Right cardiac atrium (tissue), 5 donors: ENCODE results near the gene MEIS1. TPM values are rescaled to one million over a fixed set of nuclear protein-coding genes. Genes with fewer than 3 reads are reported as not detected.
A peak's percentile ranks its signal among the peaks of the same experiment; 100 is the strongest.
"Not testable (repeated sequence)": the region's sequence is repeated elsewhere in the genome, so short reads cannot be mapped to it uniquely, and the experiment has no call there.

Experiments
- ATAC-seq, 2 donors: fragments of 200-7000 bp; cut with Tn5 transposase; one replicate each; pipeline versions ENCODE4 v1.8.0 to v1.9.1; 2020; ENCODE audit warnings: moderate library complexity in 2 of 2, mild to moderate bottlenecking in 1 of 2
- DNase-seq, 3 donors: peaks; one replicate each; pipeline ENCODE4 v3.0.0-alpha.2; 2020
- H3K27ac ChIP-seq: one replicate; pipeline ENCODE4 v1.5.1; 2013; ENCODE audit warnings: mild to moderate bottlenecking, low read length, control low read depth, moderate library complexity
- H3K27me3 ChIP-seq: one replicate; pipeline ENCODE4 v1.6.1; 2013; ENCODE audit not compliant: control insufficient read depth, insufficient read depth
- H3K4me1 ChIP-seq: one replicate; pipeline ENCODE4 v1.6.1; 2013; ENCODE audit warnings: low read length; ENCODE audit not compliant: control insufficient read depth, insufficient read depth
- H3K4me3 ChIP-seq: one replicate; pipeline ENCODE4 v1.5.1; 2013; ENCODE audit warnings: low read length, control low read depth
- H3K9me3 ChIP-seq: one replicate; pipeline ENCODE4 v1.6.1; 2013; ENCODE audit warnings: low read length; ENCODE audit not compliant: control insufficient read depth
- WGBS: extraction: QIAGEN DNeasy Blood & Tissue Kit; methylation state at CpG from one replicate; pipeline ENCODE4 v1.1.7; 2013; 5-methylcytosine and 5-hydroxymethylcytosine counted together
- intact Hi-C, 4 donors: fragments of 100-400 bp; cut with DNase I; formaldehyde crosslinking; loops; one replicate each; pipeline versions ENCODE4 v1.11.0 to v1.14.0; 2022 to 2023
- long read RNA-seq, 4 donors: library from polyadenylated mRNA; unstranded; transcript quantifications; one replicate each; pipeline ENCODE4 v2.0.0, GENCODE V29; 2020 to 2021
- polyA plus RNA-seq: library from polyadenylated mRNA; stranded (reverse); fragments of 200-250 nt; gene quantifications from one replicate; pipeline ENCODE4 v1.2.3, GENCODE V29; 2013
- total RNA-seq, 4 donors: library from RNA; stranded (reverse); fragmentation: NEBNext Ultra II Directional; extraction: Animal tissue kit (Norgen Biotek cat#: 25700); gene quantifications; one replicate each; pipeline ENCODE4 v1.2.1, GENCODE V29; 2021
- donor health status: healthy with polysubstance abuse.
- donor health status: DM: no; HTN: yes; CAD: no.
- donor health status: DM: no; HTN: no; CAD: no.
- donor health status: DM: no; HTN: yes; CAD: no; lungs with severe emphysema.
- donor health status: DM: yes; HTN: yes; CAD: no.

The MEIS1 gene
- total RNA-seq (10 to 100 TPM; 20.4 to 41.2 (median 33.6) TPM), polyA plus RNA-seq (16.9 TPM)
- long read RNA-seq, donor 1, full-length matches to known transcripts = 6 of 27 reads
- long read RNA-seq, donor 1, partial matches to known transcripts = 9 of 27 reads
- long read RNA-seq, donor 1, other reads (novel, unspliced or antisense) = 12 of 27 reads
- long read RNA-seq, donor 2, full-length matches to known transcripts = 3 of 12 reads
- long read RNA-seq, donor 2, partial matches to known transcripts = 2 of 12 reads
- long read RNA-seq, donor 2, other reads (novel, unspliced or antisense) = 7 of 12 reads
- long read RNA-seq, donor 3, full-length matches to known transcripts = 11 of 56 reads
- long read RNA-seq, donor 3, partial matches to known transcripts = 13 of 56 reads
- long read RNA-seq, donor 3, other reads (novel, unspliced or antisense) = 32 of 56 reads
- long read RNA-seq, donor 4, full-length matches to known transcripts = 2 of 8 reads
- long read RNA-seq, donor 4, partial matches to known transcripts = 3 of 8 reads
- long read RNA-seq, donor 4, other reads (novel, unspliced or antisense) = 3 of 8 reads

DNA sequence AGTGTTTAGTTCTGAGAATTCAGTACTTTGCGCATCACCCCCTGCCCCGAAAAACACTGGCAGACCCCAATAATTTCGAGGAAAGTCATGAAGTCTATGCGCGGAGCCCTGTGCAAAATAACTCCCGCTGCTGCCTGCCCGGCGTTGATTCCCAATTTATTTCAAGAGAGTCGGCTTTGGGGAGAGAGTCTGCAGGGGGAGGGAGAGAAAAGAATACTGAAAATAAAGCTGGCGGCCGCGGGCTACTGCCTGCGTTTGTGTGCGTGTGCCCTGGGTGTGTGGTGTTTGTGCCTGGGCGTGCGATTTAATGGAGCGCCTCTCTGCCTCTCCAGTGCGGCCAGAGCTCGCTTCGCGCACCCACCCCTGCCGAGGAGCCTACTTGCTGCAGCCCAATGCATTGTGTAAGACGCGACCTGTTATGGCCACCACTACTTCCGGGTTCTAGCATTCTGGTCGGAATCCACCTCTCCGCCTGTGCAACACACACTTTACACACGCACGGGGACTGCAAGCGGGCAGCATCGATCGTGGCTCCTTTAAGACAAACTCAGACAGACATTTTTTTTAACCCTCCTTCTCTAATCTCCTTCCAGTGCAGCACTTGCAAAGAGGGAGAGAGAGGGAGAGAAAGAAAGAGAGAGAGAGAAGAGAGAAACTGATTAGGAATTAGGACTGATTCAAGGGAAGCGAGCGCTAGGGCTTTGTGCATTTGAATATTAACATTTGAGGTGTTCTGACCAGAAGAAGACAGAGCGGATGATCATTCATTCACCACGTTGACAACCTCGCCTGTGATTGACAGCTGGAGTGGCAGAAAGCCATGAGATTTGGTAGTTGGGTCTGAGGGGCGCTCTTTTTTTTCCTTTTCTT lies at the start of gene MEIS1:
TSS of gene MEIS1 (plus strand) at position 447 of the 870 bp plus-strand sequence. CDS start 732 bp downstream, outside the sequence.
- ATAC-seq (peak; percentile 94 to 95), DNase-seq (peak; percentile 92 to 96 (median 94))
- Histone ChIP-seq H3K27me3 (no peaks in the 10 kb centered on the region), H3K27ac (peak within 1 kb of the TSS; percentile 88), H3K4me1 (no peaks in the 10 kb centered on the region), H3K4me3 (peak within 1 kb of the TSS; percentile 86), H3K9me3 (no peaks in the 10 kb centered on the region)
- intact Hi-C loops = loop anchor here (5.0 to 10.0 kb wide), 5 partner anchors 60 to 1410 kb away; partner anchors contain the start of gene ETAA1 (in 1 of the 4)
- WGBS = under 1% methylated on average over 38 of the region's 38 CpGs

DNA sequence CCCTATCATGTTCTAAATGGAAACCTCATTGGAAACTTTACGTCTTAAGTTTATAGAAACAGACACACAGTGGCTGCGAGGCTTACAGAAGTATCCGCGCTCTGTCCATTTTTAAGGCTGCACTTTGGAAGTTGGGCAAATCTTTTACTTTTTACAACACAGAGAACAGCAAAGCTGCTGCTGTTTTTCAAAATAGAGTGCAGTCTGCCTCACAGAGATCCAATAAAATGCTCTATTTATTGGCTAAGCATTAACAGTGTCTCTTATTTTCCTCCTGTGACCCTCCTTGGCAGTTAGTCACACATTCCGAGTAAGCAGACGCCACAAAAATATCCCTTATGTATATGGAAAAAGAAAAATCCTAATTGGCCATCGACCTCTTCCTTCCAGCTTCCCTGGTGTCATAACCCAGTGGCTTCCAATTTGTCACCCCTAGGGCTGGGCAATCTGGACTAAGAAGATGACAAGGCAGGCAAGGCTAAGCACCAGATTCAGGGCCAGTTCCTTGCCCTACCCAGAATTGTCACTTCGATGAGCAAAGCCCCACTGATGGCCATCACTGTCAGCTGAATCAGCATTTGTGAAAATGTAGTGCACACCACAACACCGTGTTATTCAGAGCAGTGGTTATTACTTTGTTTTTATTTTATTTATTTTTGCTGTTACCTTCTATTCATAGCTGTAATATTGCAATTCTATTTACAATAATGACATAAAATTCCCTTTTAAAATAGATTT lies 47.7 kb upstream of the MEIS1 start:
- Histone ChIP-seq H3K27ac (no peak overlapping the region), H3K4me1 (no peaks in the 10 kb centered on the region), H3K4me3 (no peak overlapping the region), H3K27me3 (no peaks in the 10 kb centered on the region), H3K9me3 (no peaks in the 10 kb centered on the region)
- no peak for DNase-seq
- WGBS = 58% methylated on average over 9 of the region's 9 CpGs
- no peak for ATAC-seq
- intact Hi-C loops = no loop called here

DNA sequence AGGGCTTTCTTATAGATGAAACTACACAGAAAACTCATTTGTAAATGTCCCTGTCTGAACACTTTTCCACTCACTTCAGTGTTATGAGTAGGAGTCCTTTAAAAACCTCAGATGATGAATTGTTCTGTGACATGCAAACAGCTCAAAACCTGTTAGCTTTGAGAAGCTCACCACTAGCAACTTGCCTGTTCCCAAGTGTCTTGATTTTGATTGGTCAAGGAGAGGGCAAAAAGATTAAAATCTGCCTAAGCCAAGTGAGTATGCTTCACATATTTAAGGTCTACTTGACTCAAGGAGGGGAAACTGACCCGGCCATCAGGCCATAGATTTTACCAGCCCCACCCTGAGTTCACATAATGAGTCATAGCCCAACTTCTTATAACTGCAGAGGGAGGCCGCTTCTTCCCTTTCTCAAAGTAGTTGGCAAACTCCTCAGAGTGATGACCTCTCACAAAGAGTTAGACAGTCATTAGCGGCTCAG lies 45.2 kb upstream of the MEIS1 start:
- DNase-seq (no peak), ATAC-seq (no peak)
- Histone ChIP-seq H3K27me3 (no peaks in the 10 kb centered on the region), H3K27ac (no peak overlapping the region), H3K4me3 (no peak overlapping the region), H3K4me1 (no peaks in the 10 kb centered on the region), H3K9me3 (no peaks in the 10 kb centered on the region)
- 73% methylated on average over 3 of the region's 3 CpGs for WGBS
- intact Hi-C loops = no loop called here

DNA sequence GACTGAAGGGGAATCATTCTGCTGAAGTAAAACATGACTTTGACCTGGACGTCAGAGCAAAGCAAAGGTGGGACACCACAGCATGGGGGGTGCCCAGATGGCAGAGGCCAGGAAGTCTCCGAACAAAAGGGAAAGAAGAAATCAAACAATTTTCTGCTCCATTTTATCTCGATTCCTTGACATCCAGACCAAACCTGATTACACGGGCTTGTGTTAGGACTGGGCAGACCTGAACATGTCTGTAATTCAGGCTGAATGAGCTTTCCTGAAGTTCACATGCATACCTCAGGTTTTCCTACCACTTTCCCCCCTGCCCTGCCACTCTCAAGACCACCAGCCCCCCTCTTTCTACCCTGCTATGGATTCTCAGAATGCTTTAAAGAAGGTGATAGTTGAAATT lies 44.8 kb upstream of the MEIS1 start:
- H3K4me3 ChIP-seq = no peak overlapping the region
- 82% methylated on average over 4 of the region's 4 CpGs for WGBS
- H3K9me3 ChIP-seq = no peaks in the 10 kb centered on the region
- H3K27me3 ChIP-seq = no peaks in the 10 kb centered on the region
- ATAC-seq (no peak), DNase-seq (no peak)
- no peaks in the 10 kb centered on the region for H3K4me1 ChIP-seq
- H3K27ac ChIP-seq = no peak overlapping the region
- intact Hi-C loops = no loop called here

DNA sequence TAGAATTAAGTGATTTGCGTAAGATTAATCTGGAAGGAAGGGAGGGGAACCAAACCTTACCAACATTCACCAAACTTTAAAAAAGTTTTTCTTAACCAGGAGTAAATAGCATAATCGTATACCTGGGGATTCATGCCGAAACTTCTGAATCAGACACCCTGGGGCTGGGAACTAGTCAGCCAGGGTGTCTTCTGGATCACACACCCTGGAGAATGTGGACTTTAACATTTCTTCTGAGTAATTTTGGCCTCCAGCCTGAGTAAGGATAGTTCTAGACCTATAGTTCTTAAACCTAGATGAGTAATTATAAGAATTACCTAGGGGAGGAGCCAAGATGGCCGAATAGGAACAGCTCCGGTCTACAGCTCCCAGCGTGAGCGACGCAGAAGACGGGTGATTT lies 44.1 kb upstream of the MEIS1 start:
- Histone ChIP-seq H3K27ac (no peak overlapping the region), H3K27me3 (no peaks in the 10 kb centered on the region), H3K4me1 (no peaks in the 10 kb centered on the region), H3K4me3 (no peak overlapping the region), H3K9me3 (no peaks in the 10 kb centered on the region)
- ATAC-seq (no peak), DNase-seq (no peak)
- intact Hi-C loops = no loop called here
- WGBS = 95% methylated on average over 9 of the region's 9 CpGs

DNA sequence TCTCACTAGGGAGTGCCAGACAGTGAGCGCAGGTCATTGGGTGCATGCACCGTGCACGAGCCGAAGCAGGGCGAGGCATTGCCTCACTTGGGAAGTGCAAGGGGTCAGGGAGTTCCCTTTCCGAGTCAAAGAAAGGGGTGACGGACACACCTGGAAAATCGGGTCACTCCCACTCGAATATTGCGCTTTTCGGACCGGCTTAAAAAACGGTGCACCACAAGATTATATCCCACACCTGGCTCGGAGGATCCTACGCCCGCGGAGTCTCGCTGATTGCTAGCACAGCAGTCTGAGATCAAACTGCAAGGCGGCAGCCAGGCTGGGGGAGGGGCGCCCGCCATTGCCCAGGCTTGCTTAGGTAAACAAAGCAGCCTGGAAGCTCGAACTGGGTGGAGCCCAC lies 43.7 kb upstream of the MEIS1 start:
- DNase-seq, H3K27me3 ChIP-seq, ATAC-seq, H3K4me3 ChIP-seq, H3K9me3 ChIP-seq, H3K27ac ChIP-seq, H3K4me1 ChIP-seq, intact Hi-C loops: not testable (repeated sequence)
- 85% methylated on average over 19 of the region's 22 CpGs for WGBS

DNA sequence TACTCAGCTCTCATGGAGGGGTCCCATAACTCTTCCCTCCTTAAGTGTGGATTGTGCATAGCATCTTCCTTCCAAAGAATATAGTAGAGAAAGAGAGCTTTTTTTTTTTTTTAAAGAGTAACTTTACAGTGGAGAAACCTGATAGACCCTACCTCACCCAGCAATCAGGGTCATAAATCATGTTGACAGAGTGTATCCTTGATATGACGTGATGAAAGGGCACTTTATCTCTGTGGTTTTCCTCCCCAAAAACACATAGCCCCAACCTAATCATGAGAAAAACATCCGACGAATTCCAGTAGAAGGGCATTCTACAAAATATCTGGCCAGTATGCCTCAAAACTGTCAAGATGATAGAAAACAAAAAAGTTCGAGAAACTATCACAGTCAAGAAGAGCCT lies 29.5 kb upstream of the MEIS1 start:
- H3K9me3 ChIP-seq = no peaks in the 10 kb centered on the region
- 27% methylated on average over 4 of the region's 4 CpGs for WGBS
- no peak for DNase-seq
- intact Hi-C loops = no loop called here
- H3K4me3 ChIP-seq = no peak overlapping the region
- ATAC-seq = no peak
- H3K27ac ChIP-seq = no peak overlapping the region
- H3K27me3 ChIP-seq = no peaks in the 10 kb centered on the region
- no peaks in the 10 kb centered on the region for H3K4me1 ChIP-seq

DNA sequence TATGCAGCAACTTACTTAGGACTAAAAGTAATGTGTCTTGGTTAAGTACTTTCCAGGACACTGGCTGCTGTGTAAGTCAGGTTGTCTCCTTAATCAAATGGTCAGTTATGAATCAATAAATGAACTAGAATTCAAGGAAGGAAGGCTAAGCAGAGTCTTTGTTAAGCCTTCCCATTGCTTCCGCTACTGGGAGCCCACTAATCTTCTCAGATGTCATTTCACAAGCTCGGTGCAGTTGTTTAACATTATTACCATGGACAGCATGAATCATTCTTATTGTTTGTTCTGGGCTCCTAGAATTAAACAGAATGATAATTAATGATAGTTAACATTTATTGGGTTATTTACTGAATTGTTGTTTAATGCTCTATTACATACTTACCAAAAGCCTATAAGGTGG lies 26.0 kb upstream of the MEIS1 start:
- H3K9me3 ChIP-seq = no peaks in the 10 kb centered on the region
- intact Hi-C loops = no loop called here
- WGBS = 81% methylated on average over 2 of the region's 2 CpGs
- H3K27ac ChIP-seq = no peak overlapping the region
- no peak for ATAC-seq
- H3K4me3 ChIP-seq = no peak overlapping the region
- H3K4me1 ChIP-seq = no peaks in the 10 kb centered on the region
- H3K27me3 ChIP-seq = no peaks in the 10 kb centered on the region
- no peak for DNase-seq

DNA sequence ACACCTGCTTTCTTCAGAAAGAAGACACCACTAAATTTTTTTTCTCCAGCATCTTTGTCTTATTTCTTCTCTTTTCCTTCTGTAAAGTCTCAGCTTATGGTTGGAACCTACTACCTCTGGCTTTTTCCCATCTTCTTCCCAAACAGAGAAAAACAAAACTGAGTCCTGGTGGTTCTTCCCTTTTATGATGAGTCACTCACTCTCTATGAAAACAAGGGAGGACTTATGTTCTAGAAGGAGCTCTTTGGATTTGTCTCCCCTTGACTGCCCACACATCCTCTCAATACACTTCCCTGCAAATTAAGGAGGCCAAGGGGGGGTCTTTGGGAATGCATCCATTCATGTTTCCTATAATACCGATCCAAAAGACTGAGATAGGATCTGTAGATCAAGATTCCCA lies 22.1 kb upstream of the MEIS1 start:
- no peaks in the 10 kb centered on the region for H3K27me3 ChIP-seq
- H3K9me3 ChIP-seq = no peaks in the 10 kb centered on the region
- H3K27ac ChIP-seq = no peak overlapping the region
- no peak for ATAC-seq
- H3K4me1 ChIP-seq = no peaks in the 10 kb centered on the region
- WGBS = 54% methylated on average over 1 of the region's 1 CpG
- intact Hi-C loops = no loop called here
- no peak for DNase-seq
- no peak overlapping the region for H3K4me3 ChIP-seq

DNA sequence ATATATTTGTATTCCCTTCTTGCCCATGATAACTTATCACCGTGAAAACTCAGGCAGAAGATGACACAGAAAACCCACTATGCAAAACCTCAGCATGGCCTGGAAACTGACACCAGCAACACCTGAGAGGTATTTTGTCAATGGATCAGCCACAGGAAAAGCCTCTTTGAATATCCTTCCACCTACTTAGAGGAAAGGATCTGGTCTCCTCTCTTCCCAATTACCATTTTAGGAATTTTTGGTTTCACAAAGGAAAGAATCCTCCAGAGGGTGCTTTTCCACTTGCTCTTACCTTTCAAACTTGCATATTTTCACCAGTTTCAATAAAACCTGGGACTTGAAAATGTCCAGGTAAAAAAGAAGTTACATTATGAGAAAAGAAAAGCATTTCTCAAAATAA lies 20.0 kb upstream of the MEIS1 start:
- intact Hi-C loops = no loop called here
- no peak overlapping the region for H3K4me3 ChIP-seq
- no peak for ATAC-seq
- no peaks in the 10 kb centered on the region for H3K4me1 ChIP-seq
- H3K27me3 ChIP-seq = no peaks in the 10 kb centered on the region
- DNase-seq = no peak
- WGBS = 73% methylated on average over 1 of the region's 1 CpG
- H3K9me3 ChIP-seq = no peaks in the 10 kb centered on the region
- no peak overlapping the region for H3K27ac ChIP-seq
